Tibial nerve (tissue), 4 donors: ENCODE data around the gene UBE2I. TPM values are rescaled to one million over a fixed set of nuclear protein-coding genes. Genes with fewer than 3 reads are reported as not detected.
"Not testable (repeated sequence)": the region's sequence is repeated elsewhere in the genome, so short reads cannot be mapped to it uniquely, and the experiment has no call there.

Experiments
- DNase-seq, 2 donors: peaks; one replicate each; pipeline ENCODE4 v3.0.0-alpha.2; 2019; ENCODE audit warnings: low spot score in 2 of 2
- H3K27ac ChIP-seq, 4 donors: fragments of 200-600 bp; sonication (generic) in 3 of 4; one replicate each; pipeline ENCODE4 v1.5.1; 2017 to 2019; ENCODE audit warnings: mild to moderate bottlenecking in 1 of 4
- H3K27me3 ChIP-seq, 2 donors: fragments of 200-600 bp; sonication (generic) in 1 of 2; one replicate each; pipeline versions ENCODE4 v1.5.1 to v1.6.0; 2017 to 2019
- H3K36me3 ChIP-seq, 3 donors: fragments of 200-600 bp; sonication (generic); one replicate each; pipeline ENCODE4 v1.5.1; 2018 to 2019
- H3K4me1 ChIP-seq, 4 donors: fragments of 200-600 bp; sonication (generic) in 3 of 4; one replicate each; pipeline ENCODE4 v1.5.1; 2017 to 2019
- H3K4me3 ChIP-seq, 4 donors: fragments of 200-600 bp; sonication (generic) in 3 of 4; one replicate each; pipeline ENCODE4 v1.5.1; 2017 to 2019; ENCODE audit warnings: mild to moderate bottlenecking in 1 of 4, moderate library complexity in 1 of 4
- H3K9me3 ChIP-seq, 4 donors: fragments of 200-600 bp; sonication (generic) in 3 of 4; one replicate each; pipeline ENCODE4 v1.5.1; 2017 to 2019
- EP300 ChIP-seq, 2 donors: sonication (generic); formaldehyde crosslinking; IDR thresholded peaks; one replicate each; pipeline ENCODE4 v1.6.1; 2017; ENCODE audit warnings: antibody characterized with exemption in 2 of 2, mild to moderate bottlenecking in 1 of 2
- POLR2A ChIP-seq, 2 donors: fragments of 450-650 bp; IDR thresholded peaks; one replicate each; pipeline ENCODE4 v1.6.1; 2017; ENCODE audit warnings: antibody characterized with exemption in 2 of 2, mild to moderate bottlenecking in 2 of 2, moderate library complexity in 2 of 2
- WGBS, 2 donors: methylation state at CpG; one replicate each; pipeline ENCODE4 v1.1.5; 2018; 5-methylcytosine and 5-hydroxymethylcytosine counted together
- total RNA-seq, 4 donors: library from RNA; depleted of rRNA; stranded (reverse); fragments of >200 nt; gene quantifications; one replicate each; pipeline ENCODE4 v1.1.0, GENCODE V29; 2016
- TF ChIP-seq, protein P1 (sequence below), 5 experiments: fragments of 200-600 bp in 3 of 5; fragments of 450-650 bp in 2 of 5; sonication (generic) in 3 of 5; IDR thresholded peaks; one replicate each; pipeline ENCODE4 v1.5.1; 2016 to 2019; ENCODE audit warnings: antibody characterized with exemption in 5 of 5, mild to moderate bottlenecking in 3 of 5, moderate library complexity in 2 of 5

UBE2I gene
- total RNA-seq, 4 donors from 2014 or later: 87.3 to 161 (median 111) TPM

DNA sequence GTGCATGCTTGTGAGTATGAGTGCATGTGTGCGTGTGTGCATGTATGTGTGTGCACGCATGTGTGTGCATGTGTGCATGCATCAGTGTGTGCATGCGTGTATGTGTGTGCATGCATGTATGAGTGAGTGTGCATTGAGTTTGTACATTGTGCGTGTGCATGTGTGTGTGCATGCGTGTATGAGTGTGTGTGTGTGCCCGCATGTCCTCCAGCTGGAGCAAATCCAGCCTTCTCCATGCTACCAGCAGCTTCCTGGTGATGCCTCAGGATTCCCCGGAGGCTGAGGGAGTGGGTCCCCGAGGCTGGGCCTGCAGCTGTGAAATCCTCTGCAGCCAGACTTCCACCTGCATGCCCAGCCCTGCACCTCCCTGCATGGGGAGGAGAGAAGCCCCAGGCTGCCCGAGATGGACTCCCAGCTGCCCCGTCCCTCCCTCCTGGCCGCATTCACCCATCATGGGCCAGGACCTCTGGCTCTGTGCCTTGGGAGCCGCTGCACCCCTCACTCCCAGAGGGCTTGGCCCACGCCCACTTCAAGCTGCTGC, 44.3 kb upstream of the UBE2I start:
- Histone ChIP-seq H3K4me3 (no peak overlapping the region), H3K27me3 (peaks cover 0 to 42% of the 10 kb centered on the region in 2 donors), H3K27ac (no peak overlapping the region), H3K9me3 (no peaks in the 10 kb centered on the region), H3K36me3 (no peaks in the 10 kb centered on the region), H3K4me1 (no peaks in the 10 kb centered on the region)
- DNase-seq: no peak
- no peak for TF ChIP-seq EP300 (IDR thresholded peaks at IDR 0.05)
- TF ChIP-seq POLR2A (IDR thresholded peaks at IDR 0.05): no peak
- TF ChIP-seq, protein P1, sequence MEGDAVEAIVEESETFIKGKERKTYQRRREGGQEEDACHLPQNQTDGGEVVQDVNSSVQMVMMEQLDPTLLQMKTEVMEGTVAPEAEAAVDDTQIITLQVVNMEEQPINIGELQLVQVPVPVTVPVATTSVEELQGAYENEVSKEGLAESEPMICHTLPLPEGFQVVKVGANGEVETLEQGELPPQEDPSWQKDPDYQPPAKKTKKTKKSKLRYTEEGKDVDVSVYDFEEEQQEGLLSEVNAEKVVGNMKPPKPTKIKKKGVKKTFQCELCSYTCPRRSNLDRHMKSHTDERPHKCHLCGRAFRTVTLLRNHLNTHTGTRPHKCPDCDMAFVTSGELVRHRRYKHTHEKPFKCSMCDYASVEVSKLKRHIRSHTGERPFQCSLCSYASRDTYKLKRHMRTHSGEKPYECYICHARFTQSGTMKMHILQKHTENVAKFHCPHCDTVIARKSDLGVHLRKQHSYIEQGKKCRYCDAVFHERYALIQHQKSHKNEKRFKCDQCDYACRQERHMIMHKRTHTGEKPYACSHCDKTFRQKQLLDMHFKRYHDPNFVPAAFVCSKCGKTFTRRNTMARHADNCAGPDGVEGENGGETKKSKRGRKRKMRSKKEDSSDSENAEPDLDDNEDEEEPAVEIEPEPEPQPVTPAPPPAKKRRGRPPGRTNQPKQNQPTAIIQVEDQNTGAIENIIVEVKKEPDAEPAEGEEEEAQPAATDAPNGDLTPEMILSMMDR (IDR thresholded peaks at IDR 0.05): no peak
- WGBS, 2 donors: 73 to 94% methylated on average over 5 to 11 of the region's 13 CpGs

DNA sequence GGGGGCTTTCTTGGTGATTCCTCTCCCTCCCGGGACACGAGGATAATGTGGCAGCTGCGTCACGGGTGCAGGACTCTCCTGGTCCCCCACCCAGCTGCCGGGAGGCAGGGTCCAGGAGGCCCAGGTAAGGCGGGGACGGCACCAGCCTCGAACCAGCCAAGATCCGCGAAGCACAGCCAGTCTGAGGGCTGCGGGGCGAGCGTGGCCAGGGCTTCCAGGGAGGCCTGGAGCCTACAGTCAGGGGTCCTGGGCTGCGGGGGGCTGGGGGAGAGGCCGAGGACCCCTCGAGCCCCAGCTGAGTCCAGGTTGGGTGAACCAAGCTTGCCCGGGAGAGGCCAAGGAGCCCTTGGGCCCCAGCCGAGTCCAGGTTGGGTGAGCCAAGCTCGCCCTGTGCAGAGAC, 43.6 kb upstream of the UBE2I start:
- no peak overlapping the region for H3K27ac ChIP-seq
- no peaks in the 10 kb centered on the region for H3K4me1 ChIP-seq
- no peaks in the 10 kb centered on the region for H3K36me3 ChIP-seq
- H3K9me3 ChIP-seq: no peaks in the 10 kb centered on the region
- peaks cover 0 to 38% of the 10 kb centered on the region in 2 donors for H3K27me3 ChIP-seq
- no peak overlapping the region for H3K4me3 ChIP-seq
- WGBS, 2 donors: 84 to 94% methylated on average over 7 to 19 of the region's 19 CpGs
- DNase-seq: no peak
- TF ChIP-seq, protein P1 (IDR thresholded peaks at IDR 0.05): no peak
- no peak for TF ChIP-seq POLR2A (IDR thresholded peaks at IDR 0.05)
- no peak for TF ChIP-seq EP300 (IDR thresholded peaks at IDR 0.05)

DNA sequence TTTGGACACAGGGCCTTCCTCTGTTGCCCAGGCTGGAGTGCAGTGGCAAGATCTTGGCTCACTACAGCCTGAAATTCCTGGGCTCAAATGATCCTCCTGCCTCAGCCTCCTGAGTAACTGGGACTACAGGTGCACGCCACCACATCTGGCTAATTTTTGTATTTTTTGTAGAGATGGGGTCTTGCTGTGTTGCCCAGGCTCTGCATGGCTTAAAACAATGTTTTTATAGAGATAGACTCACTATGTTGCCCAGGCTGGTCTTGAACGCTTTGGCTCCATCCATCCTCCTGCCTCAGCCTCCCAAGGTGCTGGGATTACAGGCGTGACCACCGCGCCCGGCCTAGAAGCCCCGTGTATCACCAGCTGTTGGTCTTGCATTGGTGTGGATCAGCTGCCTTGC, 40.0 kb upstream of the UBE2I start:
- WGBS, 2 donors: 88 to 96% methylated on average over 7 of the region's 7 CpGs
- H3K27ac ChIP-seq: not testable (repeated sequence)
- H3K27me3 ChIP-seq: peaks cover 0 to 44% of the 10 kb centered on the region in 2 donors

GRCh38 chr16:1271380-1271723, 38.1 kb upstream of the UBE2I start:
- peaks cover 0 to 9% (median 0%) of the 10 kb centered on the region in 4 donors for H3K4me1 ChIP-seq
- DNase-seq: no peak
- H3K27me3 ChIP-seq: peaks cover 0 to 55% of the 10 kb centered on the region in 2 donors
- H3K9me3 ChIP-seq: peaks cover 0 to 6% (median 0%) of the 10 kb centered on the region in 4 donors
- H3K36me3 ChIP-seq: no peaks in the 10 kb centered on the region
- no peak overlapping the region for H3K4me3 ChIP-seq
- no peak overlapping the region for H3K27ac ChIP-seq
- 75 to 83% methylated on average over 12 of the region's 12 CpGs for WGBS, 2 donors
- TF ChIP-seq EP300 (IDR thresholded peaks at IDR 0.05): no peak
- no peak for TF ChIP-seq POLR2A (IDR thresholded peaks at IDR 0.05)
- TF ChIP-seq, protein P1 (IDR thresholded peaks at IDR 0.05): no peak

More for the DNA sequence above, 40.0 kb upstream of the UBE2I start:
- H3K4me3 ChIP-seq, H3K4me1 ChIP-seq, H3K36me3 ChIP-seq, H3K9me3 ChIP-seq, DNase-seq: not testable (repeated sequence)

DNA sequence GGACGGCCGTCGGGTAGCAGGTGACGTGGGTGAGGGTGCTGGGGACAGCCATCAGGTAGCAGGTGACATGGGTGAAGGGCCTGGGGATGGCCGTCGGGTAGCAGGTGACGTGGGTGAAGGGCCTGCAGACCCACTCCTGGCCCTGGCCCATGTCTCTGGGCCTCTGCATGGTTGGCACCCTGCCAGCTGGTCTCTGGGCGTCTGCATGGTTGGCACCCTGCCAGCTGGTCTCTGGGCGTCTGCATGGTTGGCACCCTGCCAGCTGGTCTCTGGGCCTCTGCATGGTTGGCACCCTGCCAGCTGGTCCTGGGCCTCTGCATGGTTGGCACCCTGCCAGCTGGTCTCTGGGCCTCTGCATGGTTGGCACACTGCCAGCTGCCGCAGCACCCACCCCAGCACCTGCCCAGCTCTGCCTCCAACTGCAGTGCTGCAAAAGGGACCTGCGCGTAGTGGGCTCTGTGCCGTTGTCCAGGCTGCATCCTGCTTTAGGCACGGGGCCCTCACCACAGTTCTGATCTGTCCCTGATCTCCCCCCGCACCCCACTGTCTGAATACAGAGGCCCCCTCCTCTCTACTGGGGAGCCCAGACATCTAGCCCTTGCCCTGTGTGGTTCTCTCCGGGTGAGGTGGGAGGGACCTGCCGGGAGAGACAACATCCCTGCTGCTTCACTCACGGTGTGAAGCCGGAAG, 37.6 kb upstream of the UBE2I start:
- H3K4me3 ChIP-seq, H3K4me1 ChIP-seq, H3K27ac ChIP-seq, H3K36me3 ChIP-seq, H3K9me3 ChIP-seq: not testable (repeated sequence)
- DNase-seq: peak in 1 of 2 donors; percentile 12
- H3K27me3 ChIP-seq: peaks cover 0 to 58% of the 10 kb centered on the region in 2 donors
- 13 to 23% methylated on average over 12 to 19 of the region's 19 CpGs for WGBS, 2 donors

- 68 to 76% methylated on average over 9 of the region's 9 CpGs for WGBS, 2 donors
- no peak for DNase-seq
Measured at GRCh38 chr16:1272453-1273198, 36.8 kb upstream of the UBE2I start.

More at GRCh38 chr16:1272453-1273198, 36.8 kb upstream of the UBE2I start:
- Histone ChIP-seq H3K4me3 (no peak overlapping the region), H3K36me3 (no peaks in the 10 kb centered on the region), H3K27me3 (peaks cover 0 to 65% of the 10 kb centered on the region in 2 donors), H3K9me3 (peaks cover 0 to 6% (median 0%) of the 10 kb centered on the region in 4 donors), H3K4me1 (peaks cover 0 to 9% (median 0%) of the 10 kb centered on the region in 4 donors), H3K27ac (no peak overlapping the region)
- TF ChIP-seq, protein P1 (IDR thresholded peaks at IDR 0.05): no peak
